H9 (cell line): ENCODE data around the gene NEURL1. TPM values are rescaled to one million over a fixed set of nuclear protein-coding genes. Genes with fewer than 3 reads are reported as not detected.

ENCODE experiments used
- DNase-seq: peaks from one replicate; pipeline ENCODE4 v3.0.0-alpha.2; 2017
- H2AFZ ChIP-seq: one replicate; pipeline ENCODE4 v1.6.1; 2013; ENCODE audit warnings: mild to moderate bottlenecking, low read length, control low read depth, moderate library complexity
- H2AK5ac ChIP-seq: 2 replicates; pipeline ENCODE4 v1.6.1; 2013; ENCODE audit warnings: low read length, control low read depth, mixed read lengths; ENCODE audit not compliant: insufficient read length
- H2BK120ac ChIP-seq: one replicate; pipeline ENCODE4 v1.6.1; 2013; ENCODE audit warnings: low read depth, mild to moderate bottlenecking, low read length, control low read depth, inconsistent platforms; ENCODE audit not compliant: poor library complexity, severe bottlenecking
- H2BK12ac ChIP-seq: 2 replicates; pipeline ENCODE4 v1.6.1; 2013; ENCODE audit warnings: low read length, control low read depth, mixed read lengths, low read depth; ENCODE audit not compliant: insufficient read length
- H2BK15ac ChIP-seq: 2 replicates; pipeline ENCODE4 v1.6.1; 2013; ENCODE audit warnings: low read depth, low read length, control low read depth
- H2BK20ac ChIP-seq: one replicate; pipeline ENCODE4 v1.6.1; 2013; ENCODE audit warnings: low read depth, mild to moderate bottlenecking, low read length, control low read depth, inconsistent platforms; ENCODE audit not compliant: poor library complexity, severe bottlenecking
- H2BK5ac ChIP-seq: 2 replicates; pipeline ENCODE4 v1.6.1; 2013; ENCODE audit warnings: low read length, control low read depth, mixed read lengths; ENCODE audit not compliant: insufficient read length
- H3K14ac ChIP-seq: 2 replicates; pipeline ENCODE4 v1.6.1; 2013; ENCODE audit warnings: low read length, control low read depth; ENCODE audit not compliant: insufficient read depth
- H3K18ac ChIP-seq: 2 replicates; pipeline ENCODE4 v1.6.1; 2013; ENCODE audit warnings: low read depth, mild to moderate bottlenecking, mixed read lengths, low read length, control low read depth; ENCODE audit not compliant: insufficient read length
- H3K23ac ChIP-seq: 2 replicates; pipeline ENCODE4 v1.6.1; 2013; ENCODE audit warnings: low read length, control low read depth, mixed read lengths, low read depth; ENCODE audit not compliant: insufficient read length
- H3K23me2 ChIP-seq: 2 replicates; pipeline ENCODE4 v1.6.1; 2013; ENCODE audit warnings: low read depth, mild to moderate bottlenecking, mixed read lengths, low read length, control low read depth; ENCODE audit not compliant: insufficient read length, poor library complexity, severe bottlenecking
- H3K27ac ChIP-seq: 2 replicates; pipeline ENCODE4 v1.5.1; 2013; ENCODE audit warnings: low read length, control low read depth, mixed read lengths, low read depth; ENCODE audit not compliant: insufficient read length
- H3K27me3 ChIP-seq: 2 replicates; pipeline ENCODE4 v1.6.1; 2013; ENCODE audit warnings: low read length, control low read depth, inconsistent platforms; ENCODE audit not compliant: insufficient read depth
- H3K4ac ChIP-seq: 2 replicates; pipeline ENCODE4 v1.6.1; 2013; ENCODE audit warnings: low read depth, mild to moderate bottlenecking, control low read depth, inconsistent platforms, low read length, moderate library complexity
- H3K4me1 ChIP-seq: 2 replicates; pipeline ENCODE4 v1.6.1; 2013; ENCODE audit warnings: low read length, control low read depth, inconsistent platforms; ENCODE audit not compliant: insufficient read depth
- H3K4me2 ChIP-seq: 2 replicates; pipeline ENCODE4 v1.6.1; 2013; ENCODE audit warnings: low read length, control low read depth, mixed read lengths; ENCODE audit not compliant: insufficient read length, insufficient read depth
- H3K56ac ChIP-seq: 2 replicates; pipeline ENCODE4 v1.6.1; 2013; ENCODE audit warnings: low read depth, mild to moderate bottlenecking, mixed read lengths, low read length, control low read depth; ENCODE audit not compliant: insufficient read length
- H3K79me1 ChIP-seq: 2 replicates; pipeline ENCODE4 v1.6.1; 2013; ENCODE audit warnings: low read depth, mild to moderate bottlenecking, moderate library complexity, low read length, control low read depth, inconsistent platforms; ENCODE audit not compliant: insufficient read depth, poor library complexity, severe bottlenecking
- H3K79me2 ChIP-seq: 2 replicates; pipeline ENCODE4 v1.6.1; 2013; ENCODE audit warnings: low read length, control low read depth, inconsistent platforms; ENCODE audit not compliant: insufficient read depth
- H3K9ac ChIP-seq: 2 replicates; pipeline ENCODE4 v1.6.1; 2013; ENCODE audit warnings: low read length, control low read depth, mixed read lengths; ENCODE audit not compliant: insufficient read length; ENCODE audit errors: extremely low read depth
- H3K9me3 ChIP-seq: one replicate; pipeline ENCODE4 v1.6.1; 2013; ENCODE audit warnings: low read depth, low read length, inconsistent platforms; ENCODE audit not compliant: control insufficient read depth
- H3T11ph ChIP-seq: one replicate; pipeline ENCODE4 v1.6.1; 2013; ENCODE audit warnings: mild to moderate bottlenecking, low read length, control low read depth, inconsistent platforms
- H4K20me1 ChIP-seq: one replicate; pipeline ENCODE4 v1.6.1; 2013; ENCODE audit not compliant: control insufficient read depth, insufficient read length, insufficient read depth
- H4K5ac ChIP-seq: 2 replicates; pipeline ENCODE4 v1.6.1; 2013; ENCODE audit warnings: low read depth, mild to moderate bottlenecking, mixed read lengths, low read length, control low read depth; ENCODE audit not compliant: insufficient read length
- H4K8ac ChIP-seq: replicated peaks from 2 replicates; pipeline ENCODE4 v1.6.1; 2013; ENCODE audit warnings: low read length, control low read depth, mixed read lengths, low read depth; ENCODE audit not compliant: insufficient read length
- H4K91ac ChIP-seq: 2 replicates; pipeline ENCODE4 v1.6.1; 2013; ENCODE audit warnings: low read depth, mild to moderate bottlenecking, moderate library complexity, mixed read lengths, low read length, control low read depth; ENCODE audit not compliant: insufficient read length
- H3K27ac Mint-ChIP-seq, 3 experiments: 2 replicates in 2 of 3; 3 replicates in 1 of 3; pipeline ENCODE4 v1.8.0; 2020 to 2021; ENCODE audit warnings: mixed read lengths in 3 of 3, mild to moderate bottlenecking in 1 of 3, moderate library complexity in 1 of 3
- H3K27me3 Mint-ChIP-seq: 2 replicates; pipeline ENCODE4 v1.8.0; 2021; ENCODE audit warnings: low read depth, mild to moderate bottlenecking, moderate library complexity, mixed read lengths
- H3K36me3 Mint-ChIP-seq, 3 experiments: 2 replicates in 2 of 3; 3 replicates in 1 of 3; pipeline ENCODE4 v1.8.0; 2020 to 2021; ENCODE audit warnings: low read depth in 3 of 3, mixed read lengths in 3 of 3; ENCODE audit not compliant: insufficient read depth in 1 of 3
- H3K4me1 Mint-ChIP-seq, 2 experiments: 2 replicates each; pipeline ENCODE4 v1.8.0; 2020; ENCODE audit warnings: mixed read lengths in 2 of 2
- H3K4me3 Mint-ChIP-seq, 2 experiments: 2 replicates in 1 of 2; 3 replicates in 1 of 2; pipeline ENCODE4 v1.8.0; 2020 to 2021; ENCODE audit warnings: mild to moderate bottlenecking in 2 of 2, mixed read lengths in 2 of 2, moderate library complexity in 1 of 2
- H3K9me3 Mint-ChIP-seq, 2 experiments: 2 replicates in 1 of 2; 3 replicates in 1 of 2; pipeline ENCODE4 v1.8.0; 2020; ENCODE audit warnings: mild to moderate bottlenecking in 2 of 2, mixed read lengths in 2 of 2, moderate library complexity in 1 of 2
- CTCF ChIP-seq: fragments of 200-600 bp; sonication (generic); conservative IDR thresholded peaks from 3 replicates; pipeline ENCODE4 v1.8.0; 2021; ENCODE audit warnings: antibody characterized with exemption, mild to moderate bottlenecking
- WGBS: extraction: QIAGEN DNeasy Blood & Tissue Kit; methylation state at CpG from one replicate; pipeline ENCODE4 v1.1.7; 2013; ENCODE audit warnings: missing lambda C conversion rate, low lambda C conversion rate, mixed read lengths; ENCODE audit not compliant: insufficient read length; ENCODE audit errors: extremely low coverage; 5-methylcytosine and 5-hydroxymethylcytosine counted together
- total RNA-seq: library from RNA; stranded (reverse); gene quantifications from 2 replicates; pipeline ENCODE4 v1.2.1, GENCODE V29; 2021

NEURL1 gene
- total RNA-seq, 1 experiment from 2014 or later, result 1.2 TPM

GRCh38 chr10:103499881-103500280, 6.4 kb downstream of the NEURL1 start:
- H3K9me3 Mint-ChIP-seq, result no peaks in the 10 kb centered on the region
- Histone ChIP-seq H2BK120ac (no peak overlapping the region), H2BK5ac (no peak overlapping the region), H3K18ac (no peak overlapping the region), H2AFZ (no peak overlapping the region), H3K56ac (no peak overlapping the region), H3K4me2 (no peak overlapping the region), H4K5ac (no peak overlapping the region), H2BK12ac (no peak overlapping the region), H4K91ac (no peak overlapping the region), H3T11ph (no peak overlapping the region), H3K79me2 (no peaks in the 10 kb centered on the region), H3K79me1 (no peaks in the 10 kb centered on the region), H3K4me1 (no peaks in the 10 kb centered on the region), H2BK15ac (no peak overlapping the region), H3K9me3 (no peaks in the 10 kb centered on the region), H4K20me1 (no peaks in the 10 kb centered on the region), H3K27ac (no peak overlapping the region), H3K9ac (no peak overlapping the region), H3K23me2 (no peaks in the 10 kb centered on the region), H3K14ac (no peak overlapping the region), H2BK20ac (no peak overlapping the region), H3K27me3 (peaks cover 5% of the 10 kb centered on the region; the same call in 1 of the 2 replicates), H4K8ac (no peak overlapping the region), H3K23ac (no peak overlapping the region), H2AK5ac (no peak overlapping the region), H3K4ac (no peak overlapping the region)
- H3K4me3 Mint-ChIP-seq, result no peak overlapping the region
- WGBS, result no CpG with 5 or more reads among the region's 7 CpGs
- no peak overlapping the region for H3K27ac Mint-ChIP-seq
- TF ChIP-seq CTCF, result no peak
- H3K27me3 Mint-ChIP-seq, result peaks cover 40% of the 10 kb centered on the region
- no peak for DNase-seq
- H3K4me1 Mint-ChIP-seq, result peaks cover 8 to 15% of the 10 kb centered on the region in 2 experiments
- H3K36me3 Mint-ChIP-seq, result no peaks in the 10 kb centered on the region
